HG02840 (cell line): ENCODE data around the gene KRTAP9-1.
"Not testable (repeated sequence)": the region's sequence is repeated elsewhere in the genome, so short reads cannot be mapped to it uniquely, and the experiment has no call there.

Experiments used
- ATAC-seq: cut with Tn5 transposase; IDR thresholded peaks from one replicate; pipeline ENCODE4 v1.9.1; 2021; ENCODE audit warnings: mild to moderate bottlenecking, moderate library complexity, moderate number of reproducible peaks; ENCODE audit not compliant: unreplicated experiment, low FRiP score

KRTAP9-1 gene

GRCh38 chr17:41178843-41179616 lies 10.7 kb upstream of the KRTAP9-1 start:
- ATAC-seq: no peak

- no peak for ATAC-seq
Measured at GRCh38 chr17:41184480-41184961, 5.2 kb upstream of the KRTAP9-1 start, which contains the start of gene KRTAP4-1. Gene KRTAP4-1 (minus strand): TSS chr17:41184911. CDS start chr17:41184854, 57 bp downstream.

GRCh38 chr17:41185001-41185400 lies 4.7 kb upstream of the KRTAP9-1 start:
- no peak for ATAC-seq

- no peak for ATAC-seq
Measured at GRCh38 chr17:41186872-41187271, 2.8 kb upstream of the KRTAP9-1 start.

- ATAC-seq: no peak
Measured at GRCh38 chr17:41190328-41190727, 641 bp downstream of the KRTAP9-1 start.

GRCh38 chr17:41196068-41196467 lies 6.4 kb downstream of the KRTAP9-1 start:
- no peak for ATAC-seq

- no peak for ATAC-seq
Measured at GRCh38 chr17:41199421-41200078, 9.9 kb downstream of the KRTAP9-1 start.

GRCh38 chr17:41211845-41212466 lies 22.3 kb downstream of the KRTAP9-1 start:
- ATAC-seq: no peak

- no peak for ATAC-seq
Measured at GRCh38 chr17:41212524-41213169, 23.0 kb downstream of the KRTAP9-1 start.

- ATAC-seq: no peak
Measured at GRCh38 chr17:41215681-41216080, 26.0 kb downstream of the KRTAP9-1 start.

- ATAC-seq: no peak
Measured at GRCh38 chr17:41223821-41224220, 34.1 kb downstream of the KRTAP9-1 start.

- no peak for ATAC-seq
Measured at GRCh38 chr17:41226051-41226450, 36.4 kb downstream of the KRTAP9-1 start.

GRCh38 chr17:41226598-41227095 lies 37.0 kb downstream of the KRTAP9-1 start, which contains the start of gene KRTAP9-2:
Gene KRTAP9-2 (plus strand): TSS chr17:41226648. CDS start chr17:41226655, 7 bp downstream.
- ATAC-seq: not testable (repeated sequence)

GRCh38 chr17:41230094-41230493 lies 40.4 kb downstream of the KRTAP9-1 start:
- ATAC-seq: no peak

GRCh38 chr17:41231731-41232130 lies 42.0 kb downstream of the KRTAP9-1 start:
- no peak for ATAC-seq

- ATAC-seq: not testable (repeated sequence)
Measured at GRCh38 chr17:41232399-41233105, 42.9 kb downstream of the KRTAP9-1 start, which contains the start of gene KRTAP9-3. Gene KRTAP9-3 (plus strand): TSS chr17:41232449. CDS start chr17:41232502, 53 bp downstream.

- not testable (repeated sequence) for ATAC-seq
Measured at GRCh38 chr17:41237116-41237515, 47.4 kb downstream of the KRTAP9-1 start.

GRCh38 chr17:41237949-41238437 lies 48.3 kb downstream of the KRTAP9-1 start, which contains the start of gene KRTAP9-8:
Gene KRTAP9-8 (plus strand): TSS chr17:41237999. CDS start chr17:41238052, 53 bp downstream.
- not testable (repeated sequence) for ATAC-seq
